Nephron (organoid): ENCODE data around the gene DRD4.

ENCODE experiments used
- H3K27ac Mint-ChIP-seq, 3 experiments: 2 replicates each; pipeline ENCODE4 v1.8.0; 2020; ENCODE audit warnings: mixed read lengths in 3 of 3, mild to moderate bottlenecking in 2 of 3, moderate library complexity in 1 of 3
- H3K27me3 Mint-ChIP-seq: 2 replicates; pipeline ENCODE4 v1.8.0; 2021; ENCODE audit warnings: low read depth, mild to moderate bottlenecking, moderate library complexity, mixed read lengths
- H3K36me3 Mint-ChIP-seq: 2 replicates; pipeline ENCODE4 v1.8.0; 2020; ENCODE audit warnings: low read depth, mixed read lengths
- H3K4me1 Mint-ChIP-seq: 2 replicates; pipeline ENCODE4 v1.8.0; 2020; ENCODE audit warnings: mixed read lengths
- H3K4me3 Mint-ChIP-seq, 3 experiments: 2 replicates each; pipeline ENCODE4 v1.8.0; 2020; ENCODE audit warnings: mild to moderate bottlenecking in 3 of 3, mixed read lengths in 3 of 3, moderate library complexity in 2 of 3
- H3K9me3 Mint-ChIP-seq: 2 replicates; pipeline ENCODE4 v1.8.0; 2020; ENCODE audit warnings: mixed read lengths
- TF ChIP-seq, protein P1 (sequence below), 3 experiments: fragments of 200-600 bp; sonication (generic); IDR thresholded peaks; one replicate each; pipeline ENCODE4 v1.5.0; 2021; ENCODE audit warnings: antibody characterized with exemption in 3 of 3; ENCODE audit not compliant: unreplicated experiment in 3 of 3

Gene DRD4

DNA sequence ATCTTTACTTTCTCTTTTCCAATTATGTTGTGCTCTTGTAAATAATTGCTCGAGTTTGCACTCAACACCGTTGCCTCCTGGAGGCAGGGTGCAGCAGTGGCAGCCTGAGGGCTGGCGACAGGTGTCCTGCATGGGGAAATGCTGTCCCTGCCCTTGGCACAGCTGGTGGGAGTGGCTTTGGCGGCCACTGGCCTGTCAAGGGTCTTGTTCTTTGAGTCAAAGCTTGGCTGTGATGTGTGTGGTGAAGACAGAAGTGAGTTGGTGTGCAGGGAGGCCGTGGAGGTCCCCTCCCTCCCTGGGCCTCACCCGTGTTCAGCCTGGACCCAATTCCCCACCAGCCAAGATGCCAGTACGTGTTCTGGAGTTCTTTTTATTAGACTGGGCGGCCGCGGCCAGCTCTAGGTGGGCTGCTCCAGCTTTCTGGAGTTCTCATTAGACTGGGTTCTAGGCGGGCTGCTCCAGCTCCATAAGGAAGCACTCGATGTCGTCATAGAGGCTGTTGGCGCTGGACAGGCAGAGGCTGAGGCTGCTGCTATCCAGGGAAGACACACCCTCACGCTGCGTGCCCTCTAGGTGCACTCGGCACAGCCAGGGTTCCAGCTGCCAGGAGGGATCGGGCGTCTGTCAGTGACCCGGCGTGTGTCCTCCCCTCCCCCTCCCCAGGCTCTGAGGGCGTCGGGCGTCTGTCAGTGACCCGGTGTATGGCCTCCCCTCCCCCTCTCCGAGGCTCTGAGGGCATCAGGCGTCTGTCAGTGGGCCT is 24.7 kb upstream of the DRD4 start:
- TF ChIP-seq, protein P1, sequence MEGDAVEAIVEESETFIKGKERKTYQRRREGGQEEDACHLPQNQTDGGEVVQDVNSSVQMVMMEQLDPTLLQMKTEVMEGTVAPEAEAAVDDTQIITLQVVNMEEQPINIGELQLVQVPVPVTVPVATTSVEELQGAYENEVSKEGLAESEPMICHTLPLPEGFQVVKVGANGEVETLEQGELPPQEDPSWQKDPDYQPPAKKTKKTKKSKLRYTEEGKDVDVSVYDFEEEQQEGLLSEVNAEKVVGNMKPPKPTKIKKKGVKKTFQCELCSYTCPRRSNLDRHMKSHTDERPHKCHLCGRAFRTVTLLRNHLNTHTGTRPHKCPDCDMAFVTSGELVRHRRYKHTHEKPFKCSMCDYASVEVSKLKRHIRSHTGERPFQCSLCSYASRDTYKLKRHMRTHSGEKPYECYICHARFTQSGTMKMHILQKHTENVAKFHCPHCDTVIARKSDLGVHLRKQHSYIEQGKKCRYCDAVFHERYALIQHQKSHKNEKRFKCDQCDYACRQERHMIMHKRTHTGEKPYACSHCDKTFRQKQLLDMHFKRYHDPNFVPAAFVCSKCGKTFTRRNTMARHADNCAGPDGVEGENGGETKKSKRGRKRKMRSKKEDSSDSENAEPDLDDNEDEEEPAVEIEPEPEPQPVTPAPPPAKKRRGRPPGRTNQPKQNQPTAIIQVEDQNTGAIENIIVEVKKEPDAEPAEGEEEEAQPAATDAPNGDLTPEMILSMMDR (IDR thresholded peaks at IDR 0.05; ENCODE audit: unreplicated experiment in 3 of 3) = peak in 1 of 3 experiments; percentile 21
- H3K27ac Mint-ChIP-seq = peak overlapping the region; percentile 32 to 82 (median 44)
- H3K27me3 Mint-ChIP-seq = no peaks in the 10 kb centered on the region

DNA sequence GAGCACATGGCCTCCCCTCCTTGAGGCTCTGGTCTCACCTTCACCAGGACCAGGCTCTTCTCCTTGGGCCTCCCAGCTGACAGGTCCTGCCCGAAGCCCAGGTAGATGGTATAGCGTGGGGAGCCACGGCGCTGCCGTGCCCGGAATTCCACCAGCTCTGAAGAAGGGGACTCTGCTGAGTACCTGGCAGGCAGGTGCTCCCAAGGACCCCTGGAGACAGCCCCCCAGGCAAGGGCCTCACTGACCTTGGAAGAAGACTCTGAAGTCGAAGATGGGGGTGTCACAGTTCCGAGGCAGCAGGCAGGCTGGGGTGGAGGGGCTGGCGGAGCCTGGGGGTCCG is 24.1 kb upstream of the DRD4 start:
- Mint-ChIP-seq H3K36me3 (peaks cover 20% of the 10 kb centered on the region), H3K4me1 (peaks cover 14% of the 10 kb centered on the region), H3K9me3 (no peaks in the 10 kb centered on the region), H3K27ac (no peak overlapping the region), H3K4me3 (no peak overlapping the region), H3K27me3 (no peaks in the 10 kb centered on the region)
- TF ChIP-seq, protein P1 (IDR thresholded peaks at IDR 0.05; ENCODE audit: unreplicated experiment in 3 of 3) = no peak

More for the DNA sequence above, 24.7 kb upstream of the DRD4 start:
- Mint-ChIP-seq H3K4me3 (peak overlapping the region; percentile 18 to 70 (median 44)), H3K9me3 (no peaks in the 10 kb centered on the region), H3K36me3 (peaks cover 20% of the 10 kb centered on the region), H3K4me1 (peaks cover 14% of the 10 kb centered on the region)

DNA sequence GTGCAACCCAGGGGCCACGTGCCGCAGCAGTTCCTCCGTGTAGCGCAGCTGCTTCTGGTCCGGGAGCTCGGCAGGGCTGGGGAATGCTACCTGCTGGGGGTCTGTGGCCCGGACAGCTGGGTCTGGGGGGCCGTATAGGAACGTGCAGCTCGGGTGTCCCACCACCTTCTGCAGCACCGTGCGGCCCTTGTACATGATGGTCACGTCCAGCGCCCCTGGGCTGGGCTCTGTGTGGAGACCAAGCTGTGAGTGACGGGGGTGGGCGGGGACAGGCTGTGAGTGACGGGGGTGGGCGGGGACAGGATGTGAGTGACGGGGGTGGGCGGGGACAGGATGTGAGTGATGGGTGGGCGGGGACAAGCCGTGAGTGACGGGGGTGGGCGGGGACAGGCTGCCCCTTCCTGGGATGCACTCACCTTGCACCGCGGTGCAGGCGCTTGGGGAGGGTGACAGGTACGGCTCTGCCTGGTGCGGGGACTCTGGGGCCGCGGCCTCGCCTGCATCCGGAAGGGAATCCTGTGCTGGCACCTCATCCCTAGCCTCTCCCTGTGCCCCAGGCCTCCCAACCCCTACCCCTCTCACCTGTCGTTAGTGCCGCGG is 23.6 kb upstream of the DRD4 start:
- Mint-ChIP-seq H3K4me1 (peaks cover 14% of the 10 kb centered on the region), H3K36me3 (peaks cover 17% of the 10 kb centered on the region), H3K4me3 (no peak overlapping the region), H3K27ac (no peak overlapping the region), H3K9me3 (no peaks in the 10 kb centered on the region), H3K27me3 (no peaks in the 10 kb centered on the region)
- TF ChIP-seq, protein P1 (IDR thresholded peaks at IDR 0.05; ENCODE audit: unreplicated experiment in 3 of 3) = no peak

DNA sequence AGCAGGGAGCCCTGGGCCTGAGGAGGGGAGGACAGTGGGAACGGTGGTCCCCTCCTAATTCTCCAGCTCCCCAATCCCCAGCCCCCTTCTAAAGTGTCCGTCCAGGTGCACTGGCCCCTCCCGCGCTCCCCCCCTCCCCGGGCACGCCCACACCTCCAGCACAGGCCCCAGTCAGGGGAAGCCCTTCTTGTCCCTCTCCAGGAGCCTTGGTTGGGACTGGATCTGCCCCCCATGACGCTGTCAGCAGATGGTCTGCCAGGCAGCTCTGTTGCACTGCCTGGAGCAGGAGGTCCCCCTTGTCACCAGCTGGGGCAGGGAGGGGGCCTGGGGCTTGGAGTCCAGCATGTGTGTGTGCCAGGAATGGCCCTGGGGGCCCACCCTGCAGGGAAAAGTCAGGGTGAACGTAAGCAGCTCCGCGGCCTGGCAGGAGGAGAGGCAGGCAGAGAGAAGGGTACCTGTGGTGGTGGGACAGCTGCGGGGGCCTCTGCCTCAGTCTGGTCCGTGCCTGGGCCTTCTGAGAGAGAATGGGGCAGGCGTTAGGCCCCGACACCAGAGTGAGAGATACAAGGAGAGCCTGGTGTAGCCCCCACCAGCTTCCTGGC is 22.9 kb upstream of the DRD4 start:
- TF ChIP-seq, protein P1 (IDR thresholded peaks at IDR 0.05; ENCODE audit: unreplicated experiment in 3 of 3) = no peak
- Mint-ChIP-seq H3K4me3 (peak overlapping the region; percentile 68 to 77 (median 76)), H3K4me1 (peaks cover 14% of the 10 kb centered on the region), H3K27me3 (no peaks in the 10 kb centered on the region), H3K9me3 (no peaks in the 10 kb centered on the region), H3K27ac (no peak overlapping the region), H3K36me3 (peaks cover 14% of the 10 kb centered on the region)

DNA sequence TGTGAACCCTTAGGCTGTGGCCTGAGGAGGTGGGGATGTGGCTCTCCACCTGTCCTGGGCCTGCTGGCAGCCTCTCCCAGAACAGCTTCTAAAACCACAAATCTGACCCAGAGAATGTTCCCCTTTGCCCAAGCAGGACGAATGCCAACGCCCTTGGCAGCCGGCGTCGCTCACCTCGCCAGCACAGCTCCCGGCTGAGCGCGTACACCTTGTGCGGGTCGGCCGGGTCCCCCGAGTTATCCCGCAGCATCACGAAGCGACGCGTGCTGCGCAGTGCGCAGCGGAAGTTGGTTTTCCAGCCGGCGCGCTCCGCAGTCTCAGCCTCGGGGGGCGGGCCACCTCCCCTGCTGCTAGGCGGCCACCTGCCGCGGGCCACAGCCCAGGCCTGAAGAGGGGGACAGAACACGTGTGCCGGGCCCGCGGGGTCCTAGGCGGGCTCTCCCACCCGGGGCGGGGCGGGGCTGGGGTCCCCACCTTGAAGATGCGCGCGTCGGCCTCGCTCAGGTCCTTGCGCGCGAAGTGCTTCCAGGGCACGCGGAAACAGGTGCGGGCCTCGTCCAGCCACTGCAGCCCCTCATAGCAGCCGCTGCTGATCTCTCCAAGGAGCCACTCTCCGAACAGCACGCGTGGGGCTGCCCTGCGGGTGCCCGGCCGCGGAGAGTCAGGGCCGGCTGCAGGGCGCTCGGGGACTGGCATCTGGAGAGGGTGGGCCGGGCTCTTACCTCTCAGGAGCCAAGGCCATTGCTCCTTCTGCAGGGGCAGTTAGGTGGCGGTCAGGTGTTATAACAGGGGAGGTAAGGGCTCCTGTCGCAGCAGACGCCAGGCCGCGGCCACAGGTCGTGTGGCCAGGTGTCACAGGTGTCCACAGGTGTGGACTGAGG is 22.2 kb upstream of the DRD4 start:
- H3K9me3 Mint-ChIP-seq = no peaks in the 10 kb centered on the region
- H3K27me3 Mint-ChIP-seq = no peaks in the 10 kb centered on the region
- H3K4me3 Mint-ChIP-seq = peak overlapping the region; percentile 82 to 83 (median 82)
- peaks cover 14% of the 10 kb centered on the region for H3K36me3 Mint-ChIP-seq
- TF ChIP-seq, protein P1 (IDR thresholded peaks at IDR 0.05; ENCODE audit: unreplicated experiment in 3 of 3) = no peak
- peaks cover 14% of the 10 kb centered on the region for H3K4me1 Mint-ChIP-seq
- H3K27ac Mint-ChIP-seq = peak overlapping the region in 1 of 3 experiments; percentile 68
